ENCODE measurements around the gene PDCD10. TPM values are rescaled to one million over a fixed set of nuclear protein-coding genes. Genes with fewer than 3 reads are reported as not detected.

Gene PDCD10
- polyA plus RNA-seq, 1 donor from 2014 or later, result 79.1 TPM

DNA sequence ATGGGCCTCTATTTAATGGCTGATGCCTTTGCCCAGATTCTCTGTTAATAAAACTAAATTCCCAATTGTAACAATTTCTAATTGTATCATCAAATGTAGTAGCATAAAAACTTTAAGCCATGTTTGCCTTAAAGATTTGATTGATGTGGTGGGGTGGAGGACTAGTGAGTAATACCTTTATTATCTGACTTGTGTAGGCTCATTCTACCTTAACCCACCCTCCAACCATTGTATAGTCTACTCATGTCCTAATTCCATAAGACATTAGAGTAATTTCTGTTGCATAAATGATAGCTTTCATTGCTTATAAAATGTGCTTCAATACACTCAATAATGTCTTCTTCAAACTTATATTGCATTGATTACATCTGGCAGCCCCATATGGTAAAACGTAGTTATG is 26.6 kb upstream of the PDCD10 start:
- Histone ChIP-seq H3K36me3 (ENCODE audit: insufficient read depth, low read length) (no peaks in the 10 kb centered on the region), H3K27me3 (ENCODE audit: insufficient read depth, low read depth, low read length) (no peaks in the 10 kb centered on the region), H3K4me3 (ENCODE audit: low read length) (no peak overlapping the region), H3K9me2 (ENCODE audit: insufficient read depth, low read length) (no peaks in the 10 kb centered on the region), H4K20me1 (ENCODE audit: insufficient read depth) (no peaks in the 10 kb centered on the region), H2AFZ (ENCODE audit: low read depth, low read length) (no peak overlapping the region), H3K79me2 (replicated peaks; ENCODE audit: insufficient read depth, low read length) (no peaks in the 10 kb centered on the region), H3K27ac (ENCODE audit: low read length) (no peak overlapping the region), H3K9me3 (ENCODE audit: low read length) (no peaks in the 10 kb centered on the region), H3K9ac (ENCODE audit: low read length) (no peak overlapping the region), H3F3A (ENCODE audit: insufficient read depth, low read length, poor library complexity, severe bottlenecking) (no peaks in the 10 kb centered on the region), H3K4me2 (ENCODE audit: low read length) (no peak overlapping the region)
- TF ChIP-seq EP300 (conservative IDR thresholded peaks at IDR 0.05; ENCODE audit: poor library complexity, severe bottlenecking) (no peak), EZH2 (IDR thresholded peaks at IDR 0.05; ENCODE audit: borderline replicate concordance, insufficient read depth, low read length, poor library complexity, severe bottlenecking) (no peak), SMC3 (conservative IDR thresholded peaks at IDR 0.05; ENCODE audit: poor library complexity) (no peak), POLR2AphosphoS5 (IDR thresholded peaks at IDR 0.05) (no peak), RAD21 (conservative IDR thresholded peaks at IDR 0.05) (no peak), TAF1 (IDR thresholded peaks at IDR 0.05; ENCODE audit: low read depth) (no peak), MXI1 (conservative IDR thresholded peaks at IDR 0.05; ENCODE audit: poor library complexity, severe bottlenecking) (no peak)
- TF ChIP-seq, protein P1, sequence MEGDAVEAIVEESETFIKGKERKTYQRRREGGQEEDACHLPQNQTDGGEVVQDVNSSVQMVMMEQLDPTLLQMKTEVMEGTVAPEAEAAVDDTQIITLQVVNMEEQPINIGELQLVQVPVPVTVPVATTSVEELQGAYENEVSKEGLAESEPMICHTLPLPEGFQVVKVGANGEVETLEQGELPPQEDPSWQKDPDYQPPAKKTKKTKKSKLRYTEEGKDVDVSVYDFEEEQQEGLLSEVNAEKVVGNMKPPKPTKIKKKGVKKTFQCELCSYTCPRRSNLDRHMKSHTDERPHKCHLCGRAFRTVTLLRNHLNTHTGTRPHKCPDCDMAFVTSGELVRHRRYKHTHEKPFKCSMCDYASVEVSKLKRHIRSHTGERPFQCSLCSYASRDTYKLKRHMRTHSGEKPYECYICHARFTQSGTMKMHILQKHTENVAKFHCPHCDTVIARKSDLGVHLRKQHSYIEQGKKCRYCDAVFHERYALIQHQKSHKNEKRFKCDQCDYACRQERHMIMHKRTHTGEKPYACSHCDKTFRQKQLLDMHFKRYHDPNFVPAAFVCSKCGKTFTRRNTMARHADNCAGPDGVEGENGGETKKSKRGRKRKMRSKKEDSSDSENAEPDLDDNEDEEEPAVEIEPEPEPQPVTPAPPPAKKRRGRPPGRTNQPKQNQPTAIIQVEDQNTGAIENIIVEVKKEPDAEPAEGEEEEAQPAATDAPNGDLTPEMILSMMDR (IDR thresholded peaks at IDR 0.05; ENCODE audit: poor library complexity, severe bottlenecking), result no peak
- TF ChIP-seq, protein P2, sequence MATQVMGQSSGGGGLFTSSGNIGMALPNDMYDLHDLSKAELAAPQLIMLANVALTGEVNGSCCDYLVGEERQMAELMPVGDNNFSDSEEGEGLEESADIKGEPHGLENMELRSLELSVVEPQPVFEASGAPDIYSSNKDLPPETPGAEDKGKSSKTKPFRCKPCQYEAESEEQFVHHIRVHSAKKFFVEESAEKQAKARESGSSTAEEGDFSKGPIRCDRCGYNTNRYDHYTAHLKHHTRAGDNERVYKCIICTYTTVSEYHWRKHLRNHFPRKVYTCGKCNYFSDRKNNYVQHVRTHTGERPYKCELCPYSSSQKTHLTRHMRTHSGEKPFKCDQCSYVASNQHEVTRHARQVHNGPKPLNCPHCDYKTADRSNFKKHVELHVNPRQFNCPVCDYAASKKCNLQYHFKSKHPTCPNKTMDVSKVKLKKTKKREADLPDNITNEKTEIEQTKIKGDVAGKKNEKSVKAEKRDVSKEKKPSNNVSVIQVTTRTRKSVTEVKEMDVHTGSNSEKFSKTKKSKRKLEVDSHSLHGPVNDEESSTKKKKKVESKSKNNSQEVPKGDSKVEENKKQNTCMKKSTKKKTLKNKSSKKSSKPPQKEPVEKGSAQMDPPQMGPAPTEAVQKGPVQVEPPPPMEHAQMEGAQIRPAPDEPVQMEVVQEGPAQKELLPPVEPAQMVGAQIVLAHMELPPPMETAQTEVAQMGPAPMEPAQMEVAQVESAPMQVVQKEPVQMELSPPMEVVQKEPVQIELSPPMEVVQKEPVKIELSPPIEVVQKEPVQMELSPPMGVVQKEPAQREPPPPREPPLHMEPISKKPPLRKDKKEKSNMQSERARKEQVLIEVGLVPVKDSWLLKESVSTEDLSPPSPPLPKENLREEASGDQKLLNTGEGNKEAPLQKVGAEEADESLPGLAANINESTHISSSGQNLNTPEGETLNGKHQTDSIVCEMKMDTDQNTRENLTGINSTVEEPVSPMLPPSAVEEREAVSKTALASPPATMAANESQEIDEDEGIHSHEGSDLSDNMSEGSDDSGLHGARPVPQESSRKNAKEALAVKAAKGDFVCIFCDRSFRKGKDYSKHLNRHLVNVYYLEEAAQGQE (IDR thresholded peaks at IDR 0.05; ENCODE audit: borderline replicate concordance), result no peak

DNA sequence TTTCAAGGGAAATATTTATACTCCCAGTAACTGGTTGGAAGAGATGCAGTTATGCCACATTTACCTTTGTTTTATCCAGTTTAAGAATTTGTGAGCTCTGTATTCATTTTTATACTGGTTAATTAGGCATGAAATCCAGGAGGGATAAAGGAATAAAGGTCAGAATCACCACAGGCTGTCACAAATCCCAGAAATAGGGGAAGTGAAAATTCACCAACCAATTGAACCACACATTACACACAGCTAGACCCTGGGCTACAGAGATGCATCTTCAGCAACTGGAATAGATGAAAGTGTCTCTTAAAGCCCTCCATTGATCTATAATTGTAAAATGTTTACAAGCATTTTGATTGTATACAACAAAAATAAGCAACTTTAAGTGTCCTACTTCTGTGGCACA is 19.4 kb upstream of the PDCD10 start:
- Histone ChIP-seq H3F3A (ENCODE audit: insufficient read depth, low read length, poor library complexity, severe bottlenecking) (peaks cover 6% of the 10 kb centered on the region), H3K79me2 (replicated peaks; ENCODE audit: insufficient read depth, low read length) (no peaks in the 10 kb centered on the region), H3K4me2 (ENCODE audit: low read length) (no peak overlapping the region), H3K4me3 (ENCODE audit: low read length) (no peak overlapping the region), H3K27ac (ENCODE audit: low read length) (no peak overlapping the region), H3K9me3 (ENCODE audit: low read length) (no peaks in the 10 kb centered on the region), H3K9ac (ENCODE audit: low read length) (no peak overlapping the region), H3K9me2 (ENCODE audit: insufficient read depth, low read length) (no peaks in the 10 kb centered on the region), H2AFZ (ENCODE audit: low read depth, low read length) (no peak overlapping the region), H4K20me1 (ENCODE audit: insufficient read depth) (no peaks in the 10 kb centered on the region), H3K36me3 (ENCODE audit: insufficient read depth, low read length) (no peaks in the 10 kb centered on the region), H3K27me3 (ENCODE audit: insufficient read depth, low read depth, low read length) (no peaks in the 10 kb centered on the region)
- TF ChIP-seq, protein P2 (IDR thresholded peaks at IDR 0.05; ENCODE audit: borderline replicate concordance), result no peak
- TF ChIP-seq EP300 (conservative IDR thresholded peaks at IDR 0.05; ENCODE audit: poor library complexity, severe bottlenecking) (no peak), TAF1 (IDR thresholded peaks at IDR 0.05; ENCODE audit: low read depth) (no peak), RAD21 (conservative IDR thresholded peaks at IDR 0.05) (no peak), SMC3 (conservative IDR thresholded peaks at IDR 0.05; ENCODE audit: poor library complexity) (no peak), POLR2AphosphoS5 (IDR thresholded peaks at IDR 0.05) (no peak), MXI1 (conservative IDR thresholded peaks at IDR 0.05; ENCODE audit: poor library complexity, severe bottlenecking) (no peak), EZH2 (IDR thresholded peaks at IDR 0.05; ENCODE audit: borderline replicate concordance, insufficient read depth, low read length, poor library complexity, severe bottlenecking) (no peak)
- TF ChIP-seq, protein P1 (IDR thresholded peaks at IDR 0.05; ENCODE audit: poor library complexity, severe bottlenecking), result no peak

Data from neural cell (in vitro differentiated cells).